HepG2 (cell line): ENCODE measurements around the gene SECTM1. TPM values are rescaled to one million over a fixed set of nuclear protein-coding genes. Genes with fewer than 3 reads are reported as not detected.

ENCODE experiments used
- CCAR2 ChIP-seq: fragments of 200-400 bp; formaldehyde crosslinking; optimal IDR thresholded peaks from 2 replicates; pipeline ENCODE3; 2018; ENCODE audit warnings: low read depth, mild to moderate bottlenecking, low read length, moderate library complexity
- GATA4 ChIP-seq: sonication (generic); IDR thresholded peaks from 2 replicates; pipeline ENCODE4 v1.6.1; 2016; ENCODE audit warnings: antibody characterized with exemption, low read depth, borderline replicate concordance
- HNRNPL ChIP-seq: fragments of 200-400 bp; formaldehyde crosslinking; IDR thresholded peaks from 2 replicates; pipeline ENCODE4 v1.6.1; 2017; ENCODE audit warnings: mild to moderate bottlenecking, low read depth, low read length
- KDM4B ChIP-seq: sonication (generic); formaldehyde crosslinking; IDR thresholded peaks from 2 replicates; pipeline ENCODE4 v1.4.0; 2020; ENCODE audit warnings: missing genetic modification reagents
- RXRA ChIP-seq: sonication (generic); formaldehyde crosslinking; IDR thresholded peaks from 2 replicates; pipeline ENCODE4 v1.5.1; 2020; ENCODE audit warnings: missing genetic modification reagents
- SRSF1 ChIP-seq: fragments of 200-400 bp; formaldehyde crosslinking; optimal IDR thresholded peaks from 2 replicates; pipeline ENCODE3; 2017; ENCODE audit warnings: mild to moderate bottlenecking, low read depth, low read length, moderate library complexity
- TARDBP ChIP-seq: sonication (generic); formaldehyde crosslinking; IDR thresholded peaks from 2 replicates; pipeline ENCODE4 v1.8.0; 2022; ENCODE audit warnings: mild to moderate bottlenecking, missing genetic modification reagents
- ZNF615 ChIP-seq: sonication (generic); formaldehyde crosslinking; IDR thresholded peaks from 2 replicates; pipeline ENCODE4 v1.5.0; 2020; ENCODE audit warnings: mild to moderate bottlenecking, missing genetic modification reagents, borderline replicate concordance
- ZNF7 ChIP-seq: IDR thresholded peaks from 2 replicates; pipeline ENCODE4 v1.6.1; 2016; ENCODE audit warnings: missing biosample characterization, missing genetic modification reagents
- ZNF749 ChIP-seq: sonication (generic); formaldehyde crosslinking; IDR thresholded peaks from 2 replicates; pipeline ENCODE4 v1.8.0; 2022; ENCODE audit warnings: mild to moderate bottlenecking, missing genetic modification reagents, moderate library complexity, borderline replicate concordance
- polyA plus RNA-seq, 8 experiments: library from polyadenylated mRNA; depleted of rRNA in 3 of 8; stranded (reverse) in 7 of 8; unstranded in 1 of 8; fragments of >200 nt; fragmentation: Illumina TruSeq in 4 of 8; extraction: Trizol in 4 of 8; gene quantifications; 2 replicates each; pipeline versions ENCODE4 v1.2.1 to v1.2.3, GENCODE V29; 2011 to 2016; ENCODE audit warnings: low read depth in 4 of 8, missing spikeins in 1 of 8, mixed read lengths in 1 of 8; ENCODE audit not compliant: insufficient read depth in 1 of 8
- total RNA-seq, 5 experiments: library from RNA; depleted of rRNA; stranded (reverse); fragments of >200 nt; fragmentation: Illumina TruSeq; extraction: Trizol; gene quantifications; 2 replicates each; pipeline ENCODE4 v1.2.3, GENCODE V29; 2016; ENCODE audit warnings: low read depth in 1 of 5
- TF ChIP-seq, protein P1 (sequence below): sonication (generic); formaldehyde crosslinking; IDR thresholded peaks from 2 replicates; pipeline ENCODE4 v1.4.0; 2020; ENCODE audit warnings: mild to moderate bottlenecking, missing genetic modification reagents
- TF ChIP-seq, protein P2 (sequence below): sonication (generic); formaldehyde crosslinking; IDR thresholded peaks from 2 replicates; pipeline ENCODE4 v1.5.1; 2020; ENCODE audit warnings: mild to moderate bottlenecking, missing genetic modification reagents, moderate library complexity
- TF ChIP-seq, protein P3 (sequence below), 2 experiments: sonication (generic) in 1 of 2; formaldehyde crosslinking in 1 of 2; IDR thresholded peaks; 2 replicates each; pipeline versions ENCODE4 v1.4.0 to v1.6.1; 2016 to 2020; ENCODE audit warnings: borderline replicate concordance in 1 of 2, low read depth in 1 of 2, mild to moderate bottlenecking in 1 of 2, missing genetic modification reagents in 1 of 2

SECTM1 gene
- total and polyA plus RNA-seq, 2 of the 13 experiments (the other 11 are each of a cell fraction or from before 2014, with no cell fraction given) = 3.5 to 5.3 TPM

DNA sequence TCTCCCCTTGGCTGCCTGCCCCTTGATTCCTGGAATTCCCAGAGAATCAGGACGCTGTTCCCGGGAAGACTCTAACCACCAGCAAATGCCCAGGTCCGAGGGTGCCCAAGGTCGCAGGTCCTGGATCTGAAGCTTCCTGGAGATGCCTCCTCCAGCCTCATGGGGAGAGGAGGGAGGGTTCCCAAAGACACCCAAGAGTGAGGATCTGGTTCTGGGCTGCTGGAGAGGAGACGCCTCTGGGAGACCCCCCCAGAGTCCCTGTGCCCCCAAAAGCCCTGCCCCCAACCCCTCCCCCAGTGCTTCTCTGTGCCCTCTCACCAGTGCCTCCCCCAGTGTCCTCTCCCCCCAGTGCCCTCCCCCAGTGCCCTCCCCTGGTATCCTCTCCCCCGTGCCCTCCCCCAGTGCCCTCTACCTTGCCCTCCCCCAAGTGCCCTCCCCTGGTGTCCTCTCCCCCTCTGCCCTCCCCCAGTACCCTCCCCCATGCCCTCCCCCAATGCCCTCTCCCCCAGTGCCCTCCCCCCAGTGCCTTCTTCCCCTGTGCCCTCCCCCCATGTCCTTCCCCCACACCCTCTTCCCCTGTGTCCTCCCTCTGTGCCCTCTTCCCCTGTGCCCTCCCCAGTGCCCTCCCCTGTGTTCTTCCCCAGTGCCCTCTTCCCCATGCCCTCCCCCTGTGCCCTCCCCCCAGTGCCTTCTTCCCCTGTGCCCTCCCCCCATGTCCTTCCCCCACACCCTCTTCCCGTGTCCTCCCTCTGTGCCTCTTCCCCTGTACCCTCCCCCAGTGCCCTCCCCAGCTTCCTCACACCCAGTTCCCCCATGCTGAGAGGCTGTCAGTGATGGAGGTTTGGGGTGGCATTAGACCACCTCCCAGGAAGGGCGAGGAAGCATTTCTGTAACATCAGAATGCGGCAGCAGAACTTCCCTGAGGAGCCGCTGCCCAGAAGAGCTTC, 6.3 kb upstream of the SECTM1 start (continued):
- TF ChIP-seq ZNF615 (CRISPR knock-in tag) (0 out of 2 replicates have a peak, but pooled peaks have one; percentile 31), ZNF7 (CRISPR knock-in tag) (no peak), HNRNPL (0 out of 2 replicates have a peak, but pooled peaks have one; percentile 48), CCAR2 (no peak), SRSF1 (peak; percentile 49), ZNF749 (CRISPR knock-in tag) (no peak), GATA4 (no peak), TARDBP (CRISPR knock-in tag) (0 out of 2 replicates have a peak, but pooled peaks have one; percentile 4), KDM4B (CRISPR knock-in tag) (no peak), RXRA (CRISPR knock-in tag) (0 out of 2 replicates have a peak, but pooled peaks have one; percentile 5)
- TF ChIP-seq, protein P1, sequence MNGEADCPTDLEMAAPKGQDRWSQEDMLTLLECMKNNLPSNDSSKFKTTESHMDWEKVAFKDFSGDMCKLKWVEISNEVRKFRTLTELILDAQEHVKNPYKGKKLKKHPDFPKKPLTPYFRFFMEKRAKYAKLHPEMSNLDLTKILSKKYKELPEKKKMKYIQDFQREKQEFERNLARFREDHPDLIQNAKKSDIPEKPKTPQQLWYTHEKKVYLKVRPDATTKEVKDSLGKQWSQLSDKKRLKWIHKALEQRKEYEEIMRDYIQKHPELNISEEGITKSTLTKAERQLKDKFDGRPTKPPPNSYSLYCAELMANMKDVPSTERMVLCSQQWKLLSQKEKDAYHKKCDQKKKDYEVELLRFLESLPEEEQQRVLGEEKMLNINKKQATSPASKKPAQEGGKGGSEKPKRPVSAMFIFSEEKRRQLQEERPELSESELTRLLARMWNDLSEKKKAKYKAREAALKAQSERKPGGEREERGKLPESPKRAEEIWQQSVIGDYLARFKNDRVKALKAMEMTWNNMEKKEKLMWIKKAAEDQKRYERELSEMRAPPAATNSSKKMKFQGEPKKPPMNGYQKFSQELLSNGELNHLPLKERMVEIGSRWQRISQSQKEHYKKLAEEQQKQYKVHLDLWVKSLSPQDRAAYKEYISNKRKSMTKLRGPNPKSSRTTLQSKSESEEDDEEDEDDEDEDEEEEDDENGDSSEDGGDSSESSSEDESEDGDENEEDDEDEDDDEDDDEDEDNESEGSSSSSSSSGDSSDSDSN = no peak
- TF ChIP-seq, protein P2, sequence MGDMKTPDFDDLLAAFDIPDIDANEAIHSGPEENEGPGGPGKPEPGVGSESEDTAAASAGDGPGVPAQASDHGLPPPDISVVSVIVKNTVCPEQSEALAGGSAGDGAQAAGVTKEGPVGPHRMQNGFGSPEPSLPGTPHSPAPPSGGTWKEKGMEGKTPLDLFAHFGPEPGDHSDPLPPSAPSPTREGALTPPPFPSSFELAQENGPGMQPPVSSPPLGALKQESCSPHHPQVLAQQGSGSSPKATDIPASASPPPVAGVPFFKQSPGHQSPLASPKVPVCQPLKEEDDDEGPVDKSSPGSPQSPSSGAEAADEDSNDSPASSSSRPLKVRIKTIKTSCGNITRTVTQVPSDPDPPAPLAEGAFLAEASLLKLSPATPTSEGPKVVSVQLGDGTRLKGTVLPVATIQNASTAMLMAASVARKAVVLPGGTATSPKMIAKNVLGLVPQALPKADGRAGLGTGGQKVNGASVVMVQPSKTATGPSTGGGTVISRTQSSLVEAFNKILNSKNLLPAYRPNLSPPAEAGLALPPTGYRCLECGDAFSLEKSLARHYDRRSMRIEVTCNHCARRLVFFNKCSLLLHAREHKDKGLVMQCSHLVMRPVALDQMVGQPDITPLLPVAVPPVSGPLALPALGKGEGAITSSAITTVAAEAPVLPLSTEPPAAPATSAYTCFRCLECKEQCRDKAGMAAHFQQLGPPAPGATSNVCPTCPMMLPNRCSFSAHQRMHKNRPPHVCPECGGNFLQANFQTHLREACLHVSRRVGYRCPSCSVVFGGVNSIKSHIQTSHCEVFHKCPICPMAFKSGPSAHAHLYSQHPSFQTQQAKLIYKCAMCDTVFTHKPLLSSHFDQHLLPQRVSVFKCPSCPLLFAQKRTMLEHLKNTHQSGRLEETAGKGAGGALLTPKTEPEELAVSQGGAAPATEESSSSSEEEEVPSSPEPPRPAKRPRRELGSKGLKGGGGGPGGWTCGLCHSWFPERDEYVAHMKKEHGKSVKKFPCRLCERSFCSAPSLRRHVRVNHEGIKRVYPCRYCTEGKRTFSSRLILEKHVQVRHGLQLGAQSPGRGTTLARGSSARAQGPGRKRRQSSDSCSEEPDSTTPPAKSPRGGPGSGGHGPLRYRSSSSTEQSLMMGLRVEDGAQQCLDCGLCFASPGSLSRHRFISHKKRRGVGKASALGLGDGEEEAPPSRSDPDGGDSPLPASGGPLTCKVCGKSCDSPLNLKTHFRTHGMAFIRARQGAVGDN (CRISPR knock-in tag) = peak; percentile 30
- TF ChIP-seq, protein P3, sequence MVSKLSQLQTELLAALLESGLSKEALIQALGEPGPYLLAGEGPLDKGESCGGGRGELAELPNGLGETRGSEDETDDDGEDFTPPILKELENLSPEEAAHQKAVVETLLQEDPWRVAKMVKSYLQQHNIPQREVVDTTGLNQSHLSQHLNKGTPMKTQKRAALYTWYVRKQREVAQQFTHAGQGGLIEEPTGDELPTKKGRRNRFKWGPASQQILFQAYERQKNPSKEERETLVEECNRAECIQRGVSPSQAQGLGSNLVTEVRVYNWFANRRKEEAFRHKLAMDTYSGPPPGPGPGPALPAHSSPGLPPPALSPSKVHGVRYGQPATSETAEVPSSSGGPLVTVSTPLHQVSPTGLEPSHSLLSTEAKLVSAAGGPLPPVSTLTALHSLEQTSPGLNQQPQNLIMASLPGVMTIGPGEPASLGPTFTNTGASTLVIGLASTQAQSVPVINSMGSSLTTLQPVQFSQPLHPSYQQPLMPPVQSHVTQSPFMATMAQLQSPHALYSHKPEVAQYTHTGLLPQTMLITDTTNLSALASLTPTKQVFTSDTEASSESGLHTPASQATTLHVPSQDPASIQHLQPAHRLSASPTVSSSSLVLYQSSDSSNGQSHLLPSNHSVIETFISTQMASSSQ (IDR thresholded peaks at IDR 0.05; ENCODE audit: low read depth) = no peak
- TF ChIP-seq, protein P3 (CRISPR knock-in tag; IDR thresholded peaks at IDR 0.05; ENCODE audit: borderline replicate concordance) = no peak
